Astrocyte of the spinal cord (primary cell): Measurements from ENCODE around the gene TLE6.

ENCODE experiments used
- DNase-seq: peaks from one replicate; pipeline ENCODE4 v3.0.0; 2011; ENCODE audit warnings: low read depth, low spot score
- H3K4me3 ChIP-seq: 2 replicates; pipeline ENCODE4 v1.5.1; 2011; ENCODE audit warnings: low read depth, mild to moderate bottlenecking, low read length, moderate library complexity
- in situ Hi-C: cut with HindIII; loops from 2 replicates; pipeline ENCODE4 v1.10.0; 2017; ENCODE audit warnings: low sequenced_read_pairs
- TF ChIP-seq, protein P1 (sequence below): IDR thresholded peaks from 2 replicates; pipeline ENCODE4 v1.5.1; 2012; ENCODE audit warnings: low read depth, mild to moderate bottlenecking, low read length, inconsistent platforms

Gene TLE6

DNA sequence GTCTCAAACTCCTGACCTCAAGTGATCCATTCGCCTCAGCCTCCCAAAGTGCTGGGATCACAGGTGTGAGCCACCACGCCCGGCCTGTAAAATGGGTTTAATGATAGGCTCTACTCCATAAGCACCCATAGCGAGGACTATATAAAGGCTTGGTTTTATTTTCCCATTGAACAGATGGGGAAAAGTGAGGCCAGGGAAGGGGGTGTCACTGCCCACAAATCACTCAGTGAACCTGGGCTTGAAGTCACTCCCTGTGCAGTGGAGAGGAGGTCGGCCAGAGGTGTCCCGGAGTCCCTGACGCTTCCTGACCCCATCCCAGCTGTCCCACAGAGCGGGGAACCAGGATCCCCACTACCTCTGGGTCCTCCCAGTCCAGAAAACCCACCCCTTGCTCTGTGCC is 36.8 kb downstream of the TLE6 start:
- TF ChIP-seq, protein P1, sequence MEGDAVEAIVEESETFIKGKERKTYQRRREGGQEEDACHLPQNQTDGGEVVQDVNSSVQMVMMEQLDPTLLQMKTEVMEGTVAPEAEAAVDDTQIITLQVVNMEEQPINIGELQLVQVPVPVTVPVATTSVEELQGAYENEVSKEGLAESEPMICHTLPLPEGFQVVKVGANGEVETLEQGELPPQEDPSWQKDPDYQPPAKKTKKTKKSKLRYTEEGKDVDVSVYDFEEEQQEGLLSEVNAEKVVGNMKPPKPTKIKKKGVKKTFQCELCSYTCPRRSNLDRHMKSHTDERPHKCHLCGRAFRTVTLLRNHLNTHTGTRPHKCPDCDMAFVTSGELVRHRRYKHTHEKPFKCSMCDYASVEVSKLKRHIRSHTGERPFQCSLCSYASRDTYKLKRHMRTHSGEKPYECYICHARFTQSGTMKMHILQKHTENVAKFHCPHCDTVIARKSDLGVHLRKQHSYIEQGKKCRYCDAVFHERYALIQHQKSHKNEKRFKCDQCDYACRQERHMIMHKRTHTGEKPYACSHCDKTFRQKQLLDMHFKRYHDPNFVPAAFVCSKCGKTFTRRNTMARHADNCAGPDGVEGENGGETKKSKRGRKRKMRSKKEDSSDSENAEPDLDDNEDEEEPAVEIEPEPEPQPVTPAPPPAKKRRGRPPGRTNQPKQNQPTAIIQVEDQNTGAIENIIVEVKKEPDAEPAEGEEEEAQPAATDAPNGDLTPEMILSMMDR: no peak
- in situ Hi-C loops: no loop called here
- no peak for DNase-seq
- no peak overlapping the region for H3K4me3 ChIP-seq

DNA sequence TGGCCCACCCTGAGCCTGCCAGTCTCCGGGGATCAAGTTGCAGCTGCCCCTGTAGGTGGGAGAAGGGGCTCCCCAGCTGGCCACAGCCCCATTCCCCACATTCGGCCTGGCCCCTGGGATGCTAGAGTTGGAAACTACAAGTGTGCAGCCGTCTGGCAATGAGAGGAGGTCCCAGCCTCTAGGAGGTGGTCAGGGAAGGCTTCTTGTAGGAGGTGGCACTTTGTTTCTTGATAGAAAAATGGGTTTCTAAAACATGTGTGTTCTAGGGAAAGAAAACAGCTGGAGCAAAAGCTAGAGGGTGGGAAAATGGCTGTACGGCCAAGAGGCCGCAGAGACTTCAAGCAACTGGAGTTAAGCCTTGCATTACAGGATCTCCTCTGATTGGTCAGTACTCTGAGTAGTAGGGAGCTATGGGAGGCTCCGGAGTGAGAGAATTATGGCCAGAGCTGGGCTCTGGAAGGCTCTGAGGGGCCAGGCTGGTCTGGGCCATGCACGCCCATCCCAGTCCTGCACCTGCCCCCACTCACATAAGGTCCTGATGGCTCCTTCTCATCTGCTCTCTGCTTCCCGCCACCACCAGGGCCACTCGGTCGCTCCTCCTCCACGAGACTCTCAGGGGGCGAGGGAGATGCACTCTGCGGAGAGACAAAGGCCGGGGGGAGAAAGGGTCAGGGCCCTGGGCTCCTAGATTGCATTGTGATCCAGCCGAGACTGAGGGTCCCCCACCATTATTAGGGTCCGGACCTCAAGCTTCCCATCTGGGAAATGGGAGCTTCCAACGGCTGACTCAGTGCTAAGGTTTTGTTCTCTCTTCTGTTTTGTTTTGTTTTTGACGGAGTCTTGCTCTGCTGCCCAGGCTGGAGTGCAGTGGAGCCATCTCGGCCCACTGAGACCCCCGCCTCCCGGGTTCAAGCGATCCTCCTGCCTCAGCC is 38.0 kb downstream of the TLE6 start:
- in situ Hi-C loops: no loop called here
- DNase-seq: no peak
- TF ChIP-seq, protein P1: no peak
- H3K4me3 ChIP-seq: no peak overlapping the region

DNA sequence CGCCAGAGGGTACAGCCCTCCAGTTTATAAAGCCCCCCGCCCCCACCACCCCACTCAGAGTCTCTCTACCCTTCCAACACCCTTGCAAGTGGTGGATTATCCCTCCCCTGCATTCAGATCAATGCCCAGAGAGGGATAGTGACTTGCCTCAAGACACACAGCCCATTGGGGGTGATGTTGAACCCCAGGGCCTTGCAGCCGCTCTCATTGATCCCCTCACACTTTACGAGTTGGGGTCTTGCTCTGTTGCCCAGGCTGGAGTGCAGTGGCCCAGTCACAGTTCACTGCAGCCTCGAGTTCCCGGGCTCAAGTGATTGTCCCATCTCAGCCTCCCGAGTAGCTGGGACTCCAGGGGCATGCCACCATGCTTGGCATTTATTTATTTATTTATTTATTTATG is 40.6 kb downstream of the TLE6 start:
- H3K4me3 ChIP-seq: no peak overlapping the region
- TF ChIP-seq, protein P1: no peak
- in situ Hi-C loops: no loop called here
- no peak for DNase-seq

DNA sequence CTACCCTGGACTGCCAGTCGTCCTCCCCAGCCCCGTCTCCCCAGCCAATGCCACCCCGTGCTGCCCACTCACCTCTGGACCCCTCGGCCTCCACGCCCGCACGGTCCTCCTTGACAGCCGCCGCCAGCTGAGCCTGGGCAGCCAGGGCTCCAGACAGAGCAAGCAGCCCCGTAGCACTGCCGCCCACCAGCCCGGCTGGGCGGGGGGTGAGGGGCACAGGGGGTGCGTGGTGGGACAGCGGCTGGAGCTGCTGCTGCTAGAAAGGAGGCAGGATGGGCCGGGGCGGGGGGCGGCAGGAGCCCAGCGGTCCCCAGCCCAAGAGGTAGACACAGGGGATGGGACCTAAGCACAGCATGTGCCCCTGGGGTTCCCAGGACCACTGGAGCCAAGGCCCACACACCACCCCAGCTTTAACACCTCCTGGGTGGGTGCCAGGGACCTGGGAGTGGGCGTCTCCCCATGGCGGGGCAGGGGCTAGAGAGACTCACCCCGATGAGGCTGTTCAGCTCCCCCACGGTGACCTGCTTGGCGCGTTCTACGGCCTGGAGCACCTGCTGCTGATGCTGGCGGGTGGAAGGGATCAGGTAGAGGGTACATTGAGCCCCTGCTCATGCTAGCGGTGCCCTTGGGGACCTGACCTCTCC is 42.0 kb downstream of the TLE6 start:
- DNase-seq: no peak
- in situ Hi-C loops: no loop called here

DNA sequence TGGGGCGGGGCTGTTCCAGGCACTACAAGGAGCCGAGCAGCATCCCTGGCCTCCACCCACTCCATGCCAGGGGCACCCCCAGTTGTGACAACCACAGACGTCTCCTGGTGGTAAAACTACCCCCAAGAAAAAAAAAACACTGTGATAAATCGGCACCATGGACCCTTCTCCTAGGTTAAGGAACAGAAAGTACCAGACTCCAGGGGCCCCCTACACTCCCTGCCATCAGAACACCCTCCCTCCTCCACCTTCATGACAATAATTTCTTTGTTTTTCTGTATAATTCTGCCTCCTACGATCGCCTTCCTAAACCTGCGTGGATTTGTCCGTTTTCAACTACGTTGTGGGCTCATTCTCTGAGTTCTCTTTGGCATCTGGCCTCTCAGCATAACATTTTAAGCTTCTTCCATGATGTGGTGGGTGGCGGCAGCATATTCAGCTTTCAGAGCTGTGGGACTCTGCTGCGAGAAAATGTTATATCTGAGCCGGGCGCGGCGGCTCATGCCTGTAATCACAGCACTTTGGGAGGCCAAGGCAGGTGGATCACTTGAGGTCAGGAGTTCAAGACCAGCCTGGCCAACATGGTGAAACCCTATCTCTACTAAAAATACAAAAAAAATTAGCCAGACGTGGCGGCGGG is 43.1 kb downstream of the TLE6 start:
- no peak overlapping the region for H3K4me3 ChIP-seq
- in situ Hi-C loops: no loop called here
- no peak for DNase-seq
- TF ChIP-seq, protein P1: no peak

More for the DNA sequence above, 42.0 kb downstream of the TLE6 start:
- H3K4me3 ChIP-seq: no peak overlapping the region
- TF ChIP-seq, protein P1: no peak

DNA sequence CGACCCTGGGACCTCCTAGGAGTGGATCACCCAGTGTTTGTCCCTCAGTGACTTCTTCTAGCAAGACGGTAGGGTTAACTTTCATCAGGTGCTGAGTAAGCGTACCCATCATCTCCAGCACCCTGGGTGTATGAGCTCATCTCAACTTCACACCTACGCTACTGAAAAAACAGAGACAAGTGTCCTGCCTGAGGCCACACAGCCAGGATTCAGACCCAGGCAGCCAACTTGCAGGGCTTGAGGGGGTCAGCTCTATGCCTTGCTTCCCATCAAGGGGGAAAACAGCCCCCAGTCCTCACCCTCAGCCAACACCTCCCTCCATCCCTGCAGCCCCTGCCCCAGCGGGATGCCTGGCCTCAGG is 47.1 kb downstream of the TLE6 start:
- DNase-seq: no peak
- H3K4me3 ChIP-seq: no peak overlapping the region
- in situ Hi-C loops: no loop called here
- TF ChIP-seq, protein P1: no peak
